Liver (tissue), 9 donors: ENCODE measurements around the gene AMHR2. TPM values are rescaled to one million over a fixed set of nuclear protein-coding genes. Genes with fewer than 3 reads are reported as not detected.

Experiments
- DNase-seq: peaks from one replicate; pipeline ENCODE4 v3.0.0-alpha.2; 2017; ENCODE audit warnings: low spot score
- H3K27ac ChIP-seq, 2 donors: one replicate each; pipeline ENCODE4 v1.7.0; 2013; ENCODE audit warnings: inconsistent platforms in 2 of 2, low read length in 2 of 2, control low read depth in 1 of 2, low read depth in 1 of 2, mild to moderate bottlenecking in 1 of 2
- H3K27me3 ChIP-seq, 4 donors: one replicate each; pipeline versions ENCODE4 v1.6.1 to v1.7.0; 2013; ENCODE audit warnings: low read length in 3 of 4, inconsistent platforms in 1 of 4, mild to moderate bottlenecking in 1 of 4, moderate library complexity in 1 of 4; ENCODE audit not compliant: control insufficient read depth in 4 of 4, insufficient read depth in 4 of 4
- H3K36me3 ChIP-seq, 4 donors: one replicate each; pipeline versions ENCODE4 v1.6.1 to v1.7.0; 2013; ENCODE audit warnings: low read length in 3 of 4, mild to moderate bottlenecking in 3 of 4, low read depth in 1 of 4, moderate library complexity in 1 of 4; ENCODE audit not compliant: control insufficient read depth in 4 of 4, insufficient read depth in 3 of 4
- H3K4me1 ChIP-seq, 4 donors: one replicate each; pipeline versions ENCODE4 v1.6.1 to v1.7.0; 2013; ENCODE audit warnings: low read length in 3 of 4, mild to moderate bottlenecking in 3 of 4, moderate library complexity in 1 of 4; ENCODE audit not compliant: control insufficient read depth in 4 of 4, insufficient read depth in 4 of 4
- H3K4me3 ChIP-seq, 3 donors: one replicate each; pipeline versions ENCODE4 v1.6.1 to v1.7.0; 2013; ENCODE audit warnings: low read length in 3 of 3, control low read depth in 1 of 3, low read depth in 1 of 3, mild to moderate bottlenecking in 1 of 3
- H3K9ac ChIP-seq, 2 donors: one replicate each; pipeline ENCODE4 v1.7.0; 2013; ENCODE audit warnings: low read length in 2 of 2, mild to moderate bottlenecking in 2 of 2, moderate library complexity in 2 of 2, control low read depth in 1 of 2, low read depth in 1 of 2
- H3K9me3 ChIP-seq, 4 donors: one replicate each; pipeline versions ENCODE4 v1.6.1 to v1.7.0; 2013; ENCODE audit warnings: low read length in 3 of 4; ENCODE audit not compliant: control insufficient read depth in 4 of 4
- EGR1 ChIP-seq, 2 donors: IDR thresholded peaks; 2 replicates each; pipeline ENCODE4 v1.6.1; 2016 to 2018; ENCODE audit warnings: antibody characterized with exemption in 2 of 2, low read depth in 2 of 2
- FOXA1 ChIP-seq: IDR thresholded peaks from 2 replicates; pipeline ENCODE4 v1.6.1; 2016; ENCODE audit warnings: antibody characterized with exemption
- FOXA2 ChIP-seq: IDR thresholded peaks from 2 replicates; pipeline ENCODE4 v1.6.1; 2016; ENCODE audit warnings: antibody characterized with exemption
- GABPA ChIP-seq, 2 donors: IDR thresholded peaks in 1 of 2; conservative IDR thresholded peaks in 1 of 2; 2 replicates each; pipeline ENCODE4 v1.6.1; 2016; ENCODE audit warnings: antibody characterized with exemption in 2 of 2, mild to moderate bottlenecking in 1 of 2, moderate library complexity in 1 of 2
- HNF4A ChIP-seq, 2 donors: conservative IDR thresholded peaks; 2 replicates each; pipeline ENCODE4 v1.6.1; 2016; ENCODE audit warnings: antibody characterized with exemption in 2 of 2, mild to moderate bottlenecking in 2 of 2
- HNF4G ChIP-seq: IDR thresholded peaks from 2 replicates; pipeline ENCODE4 v1.6.1; 2016; ENCODE audit warnings: antibody characterized with exemption
- JUND ChIP-seq, 2 donors: IDR thresholded peaks; 2 replicates each; pipeline ENCODE4 v1.6.1; 2016; ENCODE audit warnings: antibody characterized with exemption in 2 of 2
- NR2F2 ChIP-seq: IDR thresholded peaks from 2 replicates; pipeline ENCODE4 v1.6.1; 2016; ENCODE audit warnings: antibody characterized with exemption
- RAD21 ChIP-seq, 2 donors: IDR thresholded peaks; 2 replicates each; pipeline ENCODE4 v1.6.1; 2016; ENCODE audit warnings: antibody characterized with exemption in 2 of 2, mild to moderate bottlenecking in 2 of 2
- RXRA ChIP-seq, 2 donors: IDR thresholded peaks; 2 replicates each; pipeline ENCODE4 v1.6.1; 2017 to 2018; ENCODE audit warnings: antibody characterized with exemption in 2 of 2, mild to moderate bottlenecking in 1 of 2
- SP1 ChIP-seq: IDR thresholded peaks from 2 replicates; pipeline ENCODE4 v1.6.1; 2018; ENCODE audit warnings: antibody characterized with exemption, mild to moderate bottlenecking
- TAF1 ChIP-seq: conservative IDR thresholded peaks from 2 replicates; pipeline ENCODE4 v1.6.1; 2016; ENCODE audit warnings: antibody characterized with exemption, mild to moderate bottlenecking
- YY1 ChIP-seq: IDR thresholded peaks from 2 replicates; pipeline ENCODE4 v1.6.1; 2016; ENCODE audit warnings: antibody characterized with exemption, mild to moderate bottlenecking
- WGBS: extraction: QIAGEN DNeasy Blood & Tissue Kit; methylation state at CpG from one replicate; pipeline ENCODE4 v1.1.7; 2013; 5-methylcytosine and 5-hydroxymethylcytosine counted together
- polyA plus RNA-seq, 2 donors: library from polyadenylated mRNA; stranded (reverse) in 1 of 2; unstranded in 1 of 2; fragments of 200-250 nt in 1 of 2; fragments of >200 nt in 1 of 2; fragmentation: Nextera tagmentation in 1 of 2; extraction: Ambion mirVana in 1 of 2; gene quantifications; one replicate each; pipeline versions ENCODE4 v1.2.1 to v1.2.3, GENCODE V29; 2013 to 2015
- total RNA-seq, 2 donors: library from RNA; depleted of rRNA; stranded (reverse); fragments of >200 nt; gene quantifications; one replicate each; pipeline ENCODE4 v1.2.3, GENCODE V29; 2014
- TF ChIP-seq, protein P1 (sequence below): IDR thresholded peaks from 2 replicates; pipeline ENCODE4 v1.6.1; 2016; ENCODE audit warnings: antibody characterized with exemption
- TF ChIP-seq, protein P2 (sequence below): IDR thresholded peaks from 2 replicates; pipeline ENCODE4 v1.6.1; 2016; ENCODE audit warnings: antibody characterized with exemption
- TF ChIP-seq, protein P3 (sequence below): IDR thresholded peaks from 2 replicates; pipeline ENCODE4 v1.6.1; 2016; ENCODE audit warnings: antibody characterized with exemption
- TF ChIP-seq, protein P4 (sequence below): fragments of 150-350 bp; IDR thresholded peaks from 2 replicates; pipeline ENCODE4 v1.5.1; 2017; ENCODE audit warnings: improper control_type of control experiment, low read depth, low read length; ENCODE audit not compliant: missing input control
- TF ChIP-seq, protein P5 (sequence below): IDR thresholded peaks from 2 replicates; pipeline ENCODE4 v1.6.1; 2016; ENCODE audit warnings: antibody characterized with exemption, mild to moderate bottlenecking
- donor health status: healthy.
- donor health status: healthy.
- donor health status: healthy.
- donor health status: healthy.
- donor health status: healthy.

The AMHR2 gene
- total and polyA plus RNA-seq, 4 donors, result 0.67 to 1.3 (median 0.92) TPM

DNA sequence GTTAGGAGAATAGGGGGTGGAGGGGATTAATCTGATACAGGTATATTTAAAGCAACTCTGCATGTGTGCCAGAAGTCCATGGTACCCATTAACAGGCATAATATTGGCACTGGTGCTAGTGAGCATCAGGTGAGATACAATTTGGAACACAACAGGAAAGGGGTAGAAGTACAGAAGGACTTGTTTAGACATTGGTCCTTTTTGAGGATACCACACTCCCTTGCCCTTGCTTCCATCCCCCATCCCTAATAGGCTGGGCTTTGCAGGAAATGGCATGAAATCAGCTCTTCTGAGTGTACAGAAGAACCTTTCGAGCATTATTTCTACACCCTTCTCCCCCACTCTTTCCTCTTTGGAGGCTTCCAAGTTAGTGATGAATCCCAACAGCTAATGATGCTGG, 44.6 kb downstream of the AMHR2 start:
- no peak for TF ChIP-seq SP1
- TF ChIP-seq, protein P1, sequence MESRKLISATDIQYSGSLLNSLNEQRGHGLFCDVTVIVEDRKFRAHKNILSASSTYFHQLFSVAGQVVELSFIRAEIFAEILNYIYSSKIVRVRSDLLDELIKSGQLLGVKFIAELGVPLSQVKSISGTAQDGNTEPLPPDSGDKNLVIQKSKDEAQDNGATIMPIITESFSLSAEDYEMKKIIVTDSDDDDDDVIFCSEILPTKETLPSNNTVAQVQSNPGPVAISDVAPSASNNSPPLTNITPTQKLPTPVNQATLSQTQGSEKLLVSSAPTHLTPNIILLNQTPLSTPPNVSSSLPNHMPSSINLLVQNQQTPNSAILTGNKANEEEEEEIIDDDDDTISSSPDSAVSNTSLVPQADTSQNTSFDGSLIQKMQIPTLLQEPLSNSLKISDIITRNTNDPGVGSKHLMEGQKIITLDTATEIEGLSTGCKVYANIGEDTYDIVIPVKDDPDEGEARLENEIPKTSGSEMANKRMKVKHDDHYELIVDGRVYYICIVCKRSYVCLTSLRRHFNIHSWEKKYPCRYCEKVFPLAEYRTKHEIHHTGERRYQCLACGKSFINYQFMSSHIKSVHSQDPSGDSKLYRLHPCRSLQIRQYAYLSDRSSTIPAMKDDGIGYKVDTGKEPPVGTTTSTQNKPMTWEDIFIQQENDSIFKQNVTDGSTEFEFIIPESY, result no peak
- no peak for TF ChIP-seq YY1
- TF ChIP-seq NR2F2, result no peak
- TF ChIP-seq, protein P2, sequence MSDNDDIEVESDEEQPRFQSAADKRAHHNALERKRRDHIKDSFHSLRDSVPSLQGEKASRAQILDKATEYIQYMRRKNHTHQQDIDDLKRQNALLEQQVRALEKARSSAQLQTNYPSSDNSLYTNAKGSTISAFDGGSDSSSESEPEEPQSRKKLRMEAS, result no peak
- TF ChIP-seq RXRA (IDR thresholded peaks at IDR 0.05), result no peak
- TF ChIP-seq TAF1, result no peak
- TF ChIP-seq FOXA1, result no peak
- no peak for TF ChIP-seq EGR1 (IDR thresholded peaks at IDR 0.05; ENCODE audit: low read depth in 2 of 2)
- TF ChIP-seq, protein P3, sequence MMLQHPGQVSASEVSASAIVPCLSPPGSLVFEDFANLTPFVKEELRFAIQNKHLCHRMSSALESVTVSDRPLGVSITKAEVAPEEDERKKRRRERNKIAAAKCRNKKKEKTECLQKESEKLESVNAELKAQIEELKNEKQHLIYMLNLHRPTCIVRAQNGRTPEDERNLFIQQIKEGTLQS, result no peak
- no peak for TF ChIP-seq RAD21 (IDR thresholded peaks at IDR 0.05)
- no peak for TF ChIP-seq FOXA2
- TF ChIP-seq HNF4G, result no peak
- H3K4me3 ChIP-seq, result no peak overlapping the region
- H3K27ac ChIP-seq, result no peak overlapping the region
- WGBS, result 78% methylated on average over 1 of the region's 1 CpG
- DNase-seq, result no peak
- no peaks in the 10 kb centered on the region for H3K27me3 ChIP-seq
- H3K4me1 ChIP-seq, result peaks cover 0 to 2% (median 0%) of the 10 kb centered on the region in 4 donors
- peaks cover 27 to 97% (median 85%) of the 10 kb centered on the region in 4 donors for H3K36me3 ChIP-seq
- H3K9me3 ChIP-seq, result no peaks in the 10 kb centered on the region
- no peak overlapping the region for H3K9ac ChIP-seq

DNA sequence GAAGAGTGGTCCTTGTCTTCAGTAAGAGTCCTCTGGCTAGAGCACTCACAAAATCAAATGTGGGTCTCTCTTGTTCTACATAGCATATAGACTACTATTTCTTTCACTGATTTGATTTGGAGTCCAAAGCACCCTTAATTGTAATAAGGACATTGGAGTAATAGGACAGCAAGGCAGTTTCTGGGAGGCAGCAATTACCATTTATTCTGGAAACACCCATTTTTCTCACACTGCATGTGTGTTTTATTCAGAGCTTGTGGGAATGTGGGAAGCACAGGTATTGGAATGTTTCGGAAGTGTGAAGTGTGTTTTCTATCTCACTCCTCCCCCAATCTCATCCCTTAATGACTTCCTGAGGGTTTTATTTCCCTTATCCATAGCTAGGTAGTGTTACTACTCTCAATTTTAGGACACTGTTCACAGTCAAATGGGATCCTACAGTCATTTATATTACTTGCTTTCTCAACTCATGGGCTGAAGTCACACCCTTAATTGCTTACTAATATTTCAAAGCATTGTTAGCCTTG, 48.5 kb downstream of the AMHR2 start:
- Histone ChIP-seq H3K27ac (no peak overlapping the region), H3K4me1 (peaks cover 0 to 2% (median 0%) of the 10 kb centered on the region in 4 donors), H3K4me3 (no peak overlapping the region), H3K36me3 (peaks cover 24 to 97% (median 89%) of the 10 kb centered on the region in 4 donors), H3K9me3 (no peaks in the 10 kb centered on the region), H3K9ac (no peak overlapping the region), H3K27me3 (no peaks in the 10 kb centered on the region)
- TF ChIP-seq FOXA2, result no peak
- no peak for TF ChIP-seq HNF4G
- TF ChIP-seq GABPA (IDR thresholded peaks at IDR 0.05 in 1 of 2, conservative IDR thresholded peaks at IDR 0.05 in 1 of 2), result no peak
- no peak for TF ChIP-seq RXRA (IDR thresholded peaks at IDR 0.05)
- TF ChIP-seq YY1, result no peak
- no peak for TF ChIP-seq TAF1
- TF ChIP-seq NR2F2, result no peak
- no peak for TF ChIP-seq HNF4A (conservative IDR thresholded peaks at IDR 0.05)
- TF ChIP-seq, protein P1, result no peak
- no peak for TF ChIP-seq SP1
- no peak for TF ChIP-seq FOXA1
- TF ChIP-seq, protein P4, sequence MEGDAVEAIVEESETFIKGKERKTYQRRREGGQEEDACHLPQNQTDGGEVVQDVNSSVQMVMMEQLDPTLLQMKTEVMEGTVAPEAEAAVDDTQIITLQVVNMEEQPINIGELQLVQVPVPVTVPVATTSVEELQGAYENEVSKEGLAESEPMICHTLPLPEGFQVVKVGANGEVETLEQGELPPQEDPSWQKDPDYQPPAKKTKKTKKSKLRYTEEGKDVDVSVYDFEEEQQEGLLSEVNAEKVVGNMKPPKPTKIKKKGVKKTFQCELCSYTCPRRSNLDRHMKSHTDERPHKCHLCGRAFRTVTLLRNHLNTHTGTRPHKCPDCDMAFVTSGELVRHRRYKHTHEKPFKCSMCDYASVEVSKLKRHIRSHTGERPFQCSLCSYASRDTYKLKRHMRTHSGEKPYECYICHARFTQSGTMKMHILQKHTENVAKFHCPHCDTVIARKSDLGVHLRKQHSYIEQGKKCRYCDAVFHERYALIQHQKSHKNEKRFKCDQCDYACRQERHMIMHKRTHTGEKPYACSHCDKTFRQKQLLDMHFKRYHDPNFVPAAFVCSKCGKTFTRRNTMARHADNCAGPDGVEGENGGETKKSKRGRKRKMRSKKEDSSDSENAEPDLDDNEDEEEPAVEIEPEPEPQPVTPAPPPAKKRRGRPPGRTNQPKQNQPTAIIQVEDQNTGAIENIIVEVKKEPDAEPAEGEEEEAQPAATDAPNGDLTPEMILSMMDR, result no peak
- TF ChIP-seq, protein P5, sequence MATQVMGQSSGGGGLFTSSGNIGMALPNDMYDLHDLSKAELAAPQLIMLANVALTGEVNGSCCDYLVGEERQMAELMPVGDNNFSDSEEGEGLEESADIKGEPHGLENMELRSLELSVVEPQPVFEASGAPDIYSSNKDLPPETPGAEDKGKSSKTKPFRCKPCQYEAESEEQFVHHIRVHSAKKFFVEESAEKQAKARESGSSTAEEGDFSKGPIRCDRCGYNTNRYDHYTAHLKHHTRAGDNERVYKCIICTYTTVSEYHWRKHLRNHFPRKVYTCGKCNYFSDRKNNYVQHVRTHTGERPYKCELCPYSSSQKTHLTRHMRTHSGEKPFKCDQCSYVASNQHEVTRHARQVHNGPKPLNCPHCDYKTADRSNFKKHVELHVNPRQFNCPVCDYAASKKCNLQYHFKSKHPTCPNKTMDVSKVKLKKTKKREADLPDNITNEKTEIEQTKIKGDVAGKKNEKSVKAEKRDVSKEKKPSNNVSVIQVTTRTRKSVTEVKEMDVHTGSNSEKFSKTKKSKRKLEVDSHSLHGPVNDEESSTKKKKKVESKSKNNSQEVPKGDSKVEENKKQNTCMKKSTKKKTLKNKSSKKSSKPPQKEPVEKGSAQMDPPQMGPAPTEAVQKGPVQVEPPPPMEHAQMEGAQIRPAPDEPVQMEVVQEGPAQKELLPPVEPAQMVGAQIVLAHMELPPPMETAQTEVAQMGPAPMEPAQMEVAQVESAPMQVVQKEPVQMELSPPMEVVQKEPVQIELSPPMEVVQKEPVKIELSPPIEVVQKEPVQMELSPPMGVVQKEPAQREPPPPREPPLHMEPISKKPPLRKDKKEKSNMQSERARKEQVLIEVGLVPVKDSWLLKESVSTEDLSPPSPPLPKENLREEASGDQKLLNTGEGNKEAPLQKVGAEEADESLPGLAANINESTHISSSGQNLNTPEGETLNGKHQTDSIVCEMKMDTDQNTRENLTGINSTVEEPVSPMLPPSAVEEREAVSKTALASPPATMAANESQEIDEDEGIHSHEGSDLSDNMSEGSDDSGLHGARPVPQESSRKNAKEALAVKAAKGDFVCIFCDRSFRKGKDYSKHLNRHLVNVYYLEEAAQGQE, result no peak
- TF ChIP-seq JUND (IDR thresholded peaks at IDR 0.05), result no peak
- TF ChIP-seq RAD21 (IDR thresholded peaks at IDR 0.05), result no peak
- WGBS, result 88% methylated on average over 1 of the region's 1 CpG
- DNase-seq, result no peak
